MM.1S (cell line): ENCODE measurements around the gene B3GNT8.

ENCODE experiments used
- DNase-seq: peaks from one replicate; pipeline ENCODE4 v3.0.0-alpha.2; 2015
- H2AFZ ChIP-seq: fragments of 300-600 bp; sonication (generic); 2 replicates; pipeline ENCODE4 v1.6.0; 2016; ENCODE audit warnings: antibody characterized with exemption, low read length
- H3F3A ChIP-seq: fragments of 300-600 bp; sonication (generic); 2 replicates; pipeline ENCODE4 v1.6.1; 2016; ENCODE audit warnings: mild to moderate bottlenecking, antibody characterized with exemption, low read length, moderate library complexity, mixed read lengths; ENCODE audit not compliant: insufficient read depth
- H3K27ac ChIP-seq: fragments of 300-600 bp; sonication (generic); 2 replicates; pipeline ENCODE4 v1.5.1; 2016; ENCODE audit warnings: mild to moderate bottlenecking, low read length
- H3K27me3 ChIP-seq: fragments of 300-600 bp; sonication (generic); replicated peaks from 2 replicates; pipeline ENCODE4 v1.6.0; 2016; ENCODE audit warnings: low read length; ENCODE audit not compliant: insufficient read depth
- H3K36me3 ChIP-seq: fragments of 300-600 bp; sonication (generic); replicated peaks from 2 replicates; pipeline ENCODE4 v1.6.1; 2016; ENCODE audit warnings: mild to moderate bottlenecking, low read length, mixed read lengths; ENCODE audit not compliant: insufficient read depth
- H3K4me1 ChIP-seq: fragments of 300-600 bp; sonication (generic); 2 replicates; pipeline ENCODE4 v1.6.1; 2016; ENCODE audit warnings: low read length, mixed read lengths
- H3K4me2 ChIP-seq: fragments of 300-600 bp; sonication (generic); 2 replicates; pipeline ENCODE4 v1.6.0; 2016; ENCODE audit warnings: low read depth, low read length
- H3K4me3 ChIP-seq: fragments of 300-600 bp; sonication (generic); 2 replicates; pipeline ENCODE4 v1.5.1; 2016; ENCODE audit warnings: low read length, mixed read lengths
- H3K79me2 ChIP-seq: fragments of 300-600 bp; sonication (generic); 2 replicates; pipeline ENCODE4 v1.6.1; 2016; ENCODE audit warnings: mixed run types, low read length, mixed read lengths
- H3K9ac ChIP-seq: fragments of 300-600 bp; sonication (generic); 2 replicates; pipeline ENCODE4 v1.6.1; 2016; ENCODE audit warnings: low read length, mixed read lengths
- H3K9me2 ChIP-seq: fragments of 300-600 bp; sonication (generic); replicated peaks from 2 replicates; pipeline ENCODE4 v1.6.1; 2016; ENCODE audit warnings: mild to moderate bottlenecking, low read length, mixed read lengths; ENCODE audit not compliant: insufficient read depth
- H3K9me3 ChIP-seq: fragments of 300-600 bp; sonication (generic); replicated peaks from 2 replicates; pipeline ENCODE4 v1.6.1; 2016; ENCODE audit warnings: mild to moderate bottlenecking, low read length, mixed read lengths; ENCODE audit not compliant: insufficient read depth
- H4K20me1 ChIP-seq: fragments of 300-600 bp; sonication (generic); 2 replicates; pipeline ENCODE4 v1.6.1; 2016; ENCODE audit warnings: mild to moderate bottlenecking, low read length, moderate library complexity, mixed read lengths; ENCODE audit not compliant: insufficient read depth
- EZH2 ChIP-seq: fragments of 300-600 bp; sonication (generic); optimal IDR thresholded peaks from 2 replicates; pipeline ENCODE3; 2017; ENCODE audit warnings: low read depth, mild to moderate bottlenecking, antibody characterized with exemption, low read length, mixed read lengths
- EZH2phosphoT487 ChIP-seq: fragments of 300-600 bp; sonication (generic); IDR thresholded peaks from 2 replicates; pipeline ENCODE4 v1.6.1; 2018; ENCODE audit warnings: antibody characterized with exemption, low read length
- TF ChIP-seq, protein P1 (sequence below): fragments of 300-600 bp; sonication (generic); IDR thresholded peaks from 2 replicates; pipeline ENCODE4 v1.5.1; 2016; ENCODE audit warnings: antibody characterized with exemption, low read length, mixed read lengths

B3GNT8 gene

DNA sequence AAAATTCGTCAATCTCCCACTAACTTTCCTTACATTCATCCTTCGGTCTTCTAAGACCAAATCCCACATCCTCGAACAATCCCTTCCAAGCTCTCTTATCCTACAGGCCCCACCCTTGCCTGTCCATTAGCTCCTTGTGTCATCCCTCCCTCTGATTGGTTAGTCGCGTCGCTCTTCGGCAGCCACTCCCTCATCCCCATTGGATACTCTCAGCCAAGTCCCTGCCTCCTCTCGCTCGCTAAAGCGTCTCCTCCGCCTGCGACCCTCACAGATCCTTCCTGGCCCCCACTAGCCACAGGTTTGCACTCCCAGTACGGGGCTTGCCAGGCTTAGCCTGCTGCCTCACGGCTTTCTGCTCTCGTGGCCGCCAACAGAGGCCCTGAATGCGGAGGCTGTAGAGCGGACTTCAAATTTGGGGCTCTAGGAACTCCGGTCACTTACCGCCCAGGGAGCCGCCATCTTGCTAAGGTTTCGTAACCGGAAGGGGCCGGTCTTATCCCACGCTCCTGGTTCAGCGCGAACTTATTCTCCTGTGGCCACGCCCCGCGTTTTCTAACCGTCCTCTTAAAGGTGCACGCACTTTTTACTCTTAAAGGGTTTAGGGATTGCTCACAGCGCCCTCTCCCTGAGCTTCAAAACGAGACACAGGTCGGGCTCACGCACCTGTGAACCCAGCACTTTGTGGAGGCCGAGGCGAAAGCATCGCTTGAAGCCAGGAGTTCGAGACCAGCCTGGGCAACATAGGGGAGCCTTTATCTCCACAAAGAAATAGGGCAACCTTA, 12.5 kb upstream of the B3GNT8 start, which contains the start of gene DMAC2:
Gene DMAC2, minus strand, starts transcription at position 472 of the 782 bp plus-strand sequence. Its CDS starts 13 bp downstream, at position 459.
- Histone ChIP-seq H3K4me3 (peak within 1 kb of the TSS; percentile 91), H2AFZ (peak within 1 kb of the TSS; percentile 92)

DNA sequence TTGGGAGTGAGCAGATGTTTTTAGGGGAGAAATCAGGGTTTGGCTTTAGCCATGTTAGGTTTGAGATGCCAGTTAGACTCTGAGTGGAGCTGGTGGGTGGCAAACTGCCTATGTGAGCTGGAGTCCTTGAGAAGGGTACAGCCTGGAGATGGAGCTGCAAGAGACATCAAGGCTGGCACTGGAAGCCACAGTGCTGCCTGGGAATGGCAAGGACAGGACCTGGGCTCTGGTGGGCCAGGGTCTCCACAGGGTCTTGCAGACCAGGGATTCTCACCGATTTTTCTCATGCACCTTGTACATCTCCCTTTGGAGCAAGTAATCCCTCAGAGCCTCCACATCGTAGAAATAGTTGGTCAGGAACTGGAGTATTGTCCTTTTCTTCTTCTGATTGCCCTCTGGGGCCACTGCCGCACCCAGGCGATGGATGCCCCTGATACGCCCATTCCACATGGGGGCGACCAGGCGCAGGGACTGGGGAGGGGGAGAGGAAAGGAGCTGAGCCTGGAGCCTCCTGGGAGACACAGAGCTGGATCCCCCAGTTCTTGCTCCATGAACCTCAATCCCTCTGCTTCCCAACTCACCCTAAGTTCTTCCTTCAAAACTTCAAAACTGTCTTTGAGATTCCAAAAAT, 10.9 kb upstream of the B3GNT8 start:
- H3K4me3 ChIP-seq = no peak overlapping the region
- H3K4me2 ChIP-seq = no peak overlapping the region
- no peak for TF ChIP-seq EZH2phosphoT487
- TF ChIP-seq EZH2 = no peak
- TF ChIP-seq, protein P1, sequence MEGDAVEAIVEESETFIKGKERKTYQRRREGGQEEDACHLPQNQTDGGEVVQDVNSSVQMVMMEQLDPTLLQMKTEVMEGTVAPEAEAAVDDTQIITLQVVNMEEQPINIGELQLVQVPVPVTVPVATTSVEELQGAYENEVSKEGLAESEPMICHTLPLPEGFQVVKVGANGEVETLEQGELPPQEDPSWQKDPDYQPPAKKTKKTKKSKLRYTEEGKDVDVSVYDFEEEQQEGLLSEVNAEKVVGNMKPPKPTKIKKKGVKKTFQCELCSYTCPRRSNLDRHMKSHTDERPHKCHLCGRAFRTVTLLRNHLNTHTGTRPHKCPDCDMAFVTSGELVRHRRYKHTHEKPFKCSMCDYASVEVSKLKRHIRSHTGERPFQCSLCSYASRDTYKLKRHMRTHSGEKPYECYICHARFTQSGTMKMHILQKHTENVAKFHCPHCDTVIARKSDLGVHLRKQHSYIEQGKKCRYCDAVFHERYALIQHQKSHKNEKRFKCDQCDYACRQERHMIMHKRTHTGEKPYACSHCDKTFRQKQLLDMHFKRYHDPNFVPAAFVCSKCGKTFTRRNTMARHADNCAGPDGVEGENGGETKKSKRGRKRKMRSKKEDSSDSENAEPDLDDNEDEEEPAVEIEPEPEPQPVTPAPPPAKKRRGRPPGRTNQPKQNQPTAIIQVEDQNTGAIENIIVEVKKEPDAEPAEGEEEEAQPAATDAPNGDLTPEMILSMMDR = no peak

More for the DNA sequence above, 12.5 kb upstream of the B3GNT8 start, which contains the start of gene DMAC2:
- no peaks in the 10 kb centered on the region for H3K36me3 ChIP-seq
- H3K9me3 ChIP-seq = no peaks in the 10 kb centered on the region
- peak within 1 kb of the TSS; percentile 82 for H3K9ac ChIP-seq
- H3K27ac ChIP-seq = peak within 1 kb of the TSS; percentile 71; the same call in 1 of the 2 replicates
- H3K4me2 ChIP-seq = peak within 1 kb of the TSS; percentile 81
- peaks cover 19% of the 10 kb centered on the region for H3K79me2 ChIP-seq
- H3K4me1 ChIP-seq = 0 out of 2 replicates have a peak, but pooled peaks cover 4% of the 10 kb centered on the region
- no peaks in the 10 kb centered on the region for H3K9me2 ChIP-seq
- no peaks in the 10 kb centered on the region for H3K27me3 ChIP-seq
- DNase-seq = peak; percentile 99
- TF ChIP-seq EZH2 (no peak), EZH2phosphoT487 (no peak)
- TF ChIP-seq, protein P1 = peak; percentile 79
- no peaks in the 10 kb centered on the region for H4K20me1 ChIP-seq
- H3F3A ChIP-seq = 0 out of 2 replicates have a peak, but pooled peaks cover 5% of the 10 kb centered on the region

DNA sequence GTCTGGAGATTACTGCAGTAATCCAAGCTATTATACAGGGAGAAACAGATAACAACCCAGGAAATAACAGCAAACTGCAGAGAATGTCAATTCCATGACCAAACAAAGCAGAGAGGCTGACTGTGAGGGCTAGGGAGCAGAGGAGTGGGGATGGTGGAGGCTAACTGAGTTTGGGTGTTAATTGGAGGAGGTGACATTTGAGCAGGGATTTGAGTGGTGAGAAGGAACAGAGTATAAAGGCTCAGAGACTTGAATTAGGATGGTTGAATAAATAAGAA, 9.4 kb upstream of the B3GNT8 start:
- no peaks in the 10 kb centered on the region for H3K36me3 ChIP-seq
- H3K27ac ChIP-seq = no peak overlapping the region
- no peak overlapping the region for H3K4me3 ChIP-seq
- H4K20me1 ChIP-seq = no peaks in the 10 kb centered on the region
- no peaks in the 10 kb centered on the region for H3K9me3 ChIP-seq
- TF ChIP-seq EZH2 (no peak), EZH2phosphoT487 (no peak)
- TF ChIP-seq, protein P1 = no peak
- H3K9ac ChIP-seq = no peak overlapping the region
- H3K4me2 ChIP-seq = no peak overlapping the region
- H3K27me3 ChIP-seq = no peaks in the 10 kb centered on the region
- DNase-seq = no peak
- H2AFZ ChIP-seq = no peak overlapping the region
- peaks cover 19% of the 10 kb centered on the region for H3K79me2 ChIP-seq
- H3F3A ChIP-seq = 0 out of 2 replicates have a peak, but pooled peaks cover 5% of the 10 kb centered on the region
- no peaks in the 10 kb centered on the region for H3K9me2 ChIP-seq
- 0 out of 2 replicates have a peak, but pooled peaks cover 4% of the 10 kb centered on the region for H3K4me1 ChIP-seq

More for the DNA sequence above, 10.9 kb upstream of the B3GNT8 start:
- H3K9me3 ChIP-seq = no peaks in the 10 kb centered on the region
- no peaks in the 10 kb centered on the region for H3K27me3 ChIP-seq
- H3F3A ChIP-seq = 0 out of 2 replicates have a peak, but pooled peaks cover 5% of the 10 kb centered on the region
- no peak overlapping the region for H3K27ac ChIP-seq
- peaks cover 19% of the 10 kb centered on the region for H3K79me2 ChIP-seq
- no peaks in the 10 kb centered on the region for H3K36me3 ChIP-seq
- H3K4me1 ChIP-seq = 0 out of 2 replicates have a peak, but pooled peaks cover 4% of the 10 kb centered on the region
- H2AFZ ChIP-seq = no peak overlapping the region
- no peak for DNase-seq
- H4K20me1 ChIP-seq = no peaks in the 10 kb centered on the region
- H3K9me2 ChIP-seq = no peaks in the 10 kb centered on the region
- H3K9ac ChIP-seq = no peak overlapping the region
